Measurements from ENCODE around the gene UBE2L6. TPM values are rescaled to one million over a fixed set of nuclear protein-coding genes. Genes with fewer than 3 reads are reported as not detected.

The UBE2L6 gene
- total and polyA plus RNA-seq, 2 of the 4 experiments (the other 2 are of a cell fraction), result 37.5 to 46.7 TPM

DNA sequence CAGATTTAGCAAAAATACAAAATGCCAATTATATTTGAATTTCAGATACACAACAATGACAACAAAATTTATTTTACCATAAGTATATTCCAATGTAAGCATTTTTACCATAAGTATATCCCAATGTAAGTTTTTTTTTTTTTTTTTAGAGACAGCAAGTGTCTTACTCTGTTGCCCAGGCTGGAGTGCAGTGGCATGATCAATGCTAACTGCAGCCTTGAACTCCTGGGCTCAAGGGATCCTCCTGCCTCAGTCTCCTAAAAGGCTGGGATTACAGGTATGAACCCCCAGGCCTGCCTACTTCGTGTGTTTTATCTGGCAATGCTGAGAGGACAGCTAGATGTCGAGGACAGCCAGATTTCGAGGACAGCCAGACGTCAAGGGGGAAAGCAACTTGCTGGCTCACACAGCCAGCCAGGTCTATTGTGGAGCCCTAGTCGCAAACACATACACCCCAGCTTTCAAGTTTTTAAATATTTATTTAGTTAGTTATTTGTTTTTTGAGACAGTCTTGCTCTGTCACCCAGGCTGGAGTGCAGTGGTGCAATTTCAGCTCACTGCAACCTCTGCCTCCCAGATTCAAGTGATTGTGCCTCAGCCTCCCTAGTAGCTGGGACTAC lies 28.9 kb upstream of the UBE2L6 start:
- intact Hi-C loops (cut with micrococcal nuclease) (no loop called here), in situ Hi-C loops (cut with MboI; ENCODE audit: low sequenced_read_pairs) (no loop called here), dilution Hi-C loops (cut with HindIII; ENCODE audit: low sequenced_read_pairs, unreplicated experiment) (no loop called here)
- Histone ChIP-seq H4K5ac (ENCODE audit: low read depth, low read length) (no peak overlapping the region), H3K56ac (ENCODE audit: extremely low read depth, insufficient read depth, low read length) (no peak overlapping the region), H2AK9ac (replicated peaks; ENCODE audit: low read depth, low read length, poor library complexity) (no peak overlapping the region), H3K4me2 (ENCODE audit: low read depth, low read length) (no peak overlapping the region), H3K79me1 (ENCODE audit: low read depth in 1 of 2, low read length in 2 of 2) (no peaks in the 10 kb centered on the region; a peak in 1 of 4 replicates), H3K9me1 (ENCODE audit: insufficient read depth, low read length) (no peaks in the 10 kb centered on the region), H3K27me3 (ENCODE audit: control insufficient read depth, insufficient read depth, low read length) (peaks cover 21% of the 10 kb centered on the region), H4K91ac (ENCODE audit: insufficient read depth, low read depth, low read length) (no peak overlapping the region), H3K4ac (ENCODE audit: low read depth, low read length) (no peak overlapping the region), H2BK15ac (ENCODE audit: low read depth, low read length) (no peak overlapping the region), H3K27ac (ENCODE audit: insufficient read depth, low read length) (no peak overlapping the region), H3K4me3 (ENCODE audit: insufficient read depth, low read depth, low read length) (no peak overlapping the region), H3K9me3 (ENCODE audit: control insufficient read depth, insufficient read depth, low read length) (no peaks in the 10 kb centered on the region), H3K36me3 (ENCODE audit: control insufficient read depth, insufficient read depth, low read length) (no peaks in the 10 kb centered on the region; the same call in 1 of the 2 replicates), H3K23ac (ENCODE audit: low read depth, low read length) (no peak overlapping the region), H3K9ac (ENCODE audit: low read depth, low read length) (no peak overlapping the region), H4K8ac (ENCODE audit: low read depth in 2 of 2, low read length in 2 of 2) (no peak overlapping the region), H2BK20ac (ENCODE audit: low read depth, low read length) (no peak overlapping the region), H4K20me1 (ENCODE audit: insufficient read depth, low read length) (no peaks in the 10 kb centered on the region), H3K18ac (ENCODE audit: low read depth, low read length) (no peak overlapping the region), H3K14ac (replicated peaks; ENCODE audit: low read depth, low read length) (no peak overlapping the region), H3K4me1 (ENCODE audit: control insufficient read depth, insufficient read depth, low read length) (peaks cover 5% of the 10 kb centered on the region; the same call in 1 of the 2 replicates), H2AK5ac (ENCODE audit: low read depth, low read length) (no peak overlapping the region), H2BK120ac (ENCODE audit: low read depth, low read length) (no peak overlapping the region), H2BK5ac (ENCODE audit: low read depth, low read length, poor library complexity, severe bottlenecking) (no peak overlapping the region), H2AFZ (replicated peaks; ENCODE audit: low read length, poor library complexity) (no peak overlapping the region)
- ATAC-seq (ENCODE audit: low read depth), result no peak
- POLR2A ChIA-PET (ENCODE audit: unreplicated experiment), result no interaction called here
- DNase-seq, result no peak
- WGBS, 2 experiments (ENCODE audit: extremely low coverage in 2 of 2, insufficient read length in 1 of 2), result 40% methylated on average over 1 of the region's 5 CpGs; no CpG with 5 or more reads in 1 of the 2 experiments
- no TSS peak for BruUV-seq (replicated peaks)
- CTCF ChIA-PET, result interaction anchor here (0.6 kb wide), 1 partner anchor 1189 kb away, joined by 5 read pairs; no protein-coding TSS in a partner anchor
- TF ChIP-seq NFE2L2 (IDR thresholded peaks at IDR 0.05; ENCODE audit: low read depth, low read length) (no peak), SMC3 (IDR thresholded peaks at IDR 0.05; ENCODE audit: low read depth, low read length) (no peak), POLR2A (IDR thresholded peaks at IDR 0.05; ENCODE audit: low read depth, low read length) (no peak), RAD21 (IDR thresholded peaks at IDR 0.05; ENCODE audit: low read length) (no peak), MAFK (IDR thresholded peaks at IDR 0.05; ENCODE audit: low read depth, low read length) (no peak), CEBPB (IDR thresholded peaks at IDR 0.05; ENCODE audit: low read depth, low read length) (no peak), RFX5 (IDR thresholded peaks at IDR 0.05; ENCODE audit: low read depth, low read length) (no peak), CHD1 (IDR thresholded peaks at IDR 0.05; ENCODE audit: low read depth, low read length) (no peak), BHLHE40 (IDR thresholded peaks at IDR 0.05; ENCODE audit: low read depth, low read length) (no peak), MXI1 (IDR thresholded peaks at IDR 0.05; ENCODE audit: borderline replicate concordance, low read depth, low read length) (no peak), MAZ (IDR thresholded peaks at IDR 0.05; ENCODE audit: borderline replicate concordance, low read depth, low read length) (no peak), RCOR1 (IDR thresholded peaks at IDR 0.05; ENCODE audit: insufficient replicate concordance, low read length) (no peak), FOS (IDR thresholded peaks at IDR 0.05; ENCODE audit: low read depth, low read length) (no peak)
- TF ChIP-seq, protein P1, sequence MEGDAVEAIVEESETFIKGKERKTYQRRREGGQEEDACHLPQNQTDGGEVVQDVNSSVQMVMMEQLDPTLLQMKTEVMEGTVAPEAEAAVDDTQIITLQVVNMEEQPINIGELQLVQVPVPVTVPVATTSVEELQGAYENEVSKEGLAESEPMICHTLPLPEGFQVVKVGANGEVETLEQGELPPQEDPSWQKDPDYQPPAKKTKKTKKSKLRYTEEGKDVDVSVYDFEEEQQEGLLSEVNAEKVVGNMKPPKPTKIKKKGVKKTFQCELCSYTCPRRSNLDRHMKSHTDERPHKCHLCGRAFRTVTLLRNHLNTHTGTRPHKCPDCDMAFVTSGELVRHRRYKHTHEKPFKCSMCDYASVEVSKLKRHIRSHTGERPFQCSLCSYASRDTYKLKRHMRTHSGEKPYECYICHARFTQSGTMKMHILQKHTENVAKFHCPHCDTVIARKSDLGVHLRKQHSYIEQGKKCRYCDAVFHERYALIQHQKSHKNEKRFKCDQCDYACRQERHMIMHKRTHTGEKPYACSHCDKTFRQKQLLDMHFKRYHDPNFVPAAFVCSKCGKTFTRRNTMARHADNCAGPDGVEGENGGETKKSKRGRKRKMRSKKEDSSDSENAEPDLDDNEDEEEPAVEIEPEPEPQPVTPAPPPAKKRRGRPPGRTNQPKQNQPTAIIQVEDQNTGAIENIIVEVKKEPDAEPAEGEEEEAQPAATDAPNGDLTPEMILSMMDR (conservative IDR thresholded peaks at IDR 0.05; ENCODE audit: low read depth, low read length), result no peak
- TF ChIP-seq, protein P2, sequence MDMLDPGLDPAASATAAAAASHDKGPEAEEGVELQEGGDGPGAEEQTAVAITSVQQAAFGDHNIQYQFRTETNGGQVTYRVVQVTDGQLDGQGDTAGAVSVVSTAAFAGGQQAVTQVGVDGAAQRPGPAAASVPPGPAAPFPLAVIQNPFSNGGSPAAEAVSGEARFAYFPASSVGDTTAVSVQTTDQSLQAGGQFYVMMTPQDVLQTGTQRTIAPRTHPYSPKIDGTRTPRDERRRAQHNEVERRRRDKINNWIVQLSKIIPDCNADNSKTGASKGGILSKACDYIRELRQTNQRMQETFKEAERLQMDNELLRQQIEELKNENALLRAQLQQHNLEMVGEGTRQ (IDR thresholded peaks at IDR 0.05; ENCODE audit: low read depth, low read length), result no peak
- TF ChIP-seq, protein P3, sequence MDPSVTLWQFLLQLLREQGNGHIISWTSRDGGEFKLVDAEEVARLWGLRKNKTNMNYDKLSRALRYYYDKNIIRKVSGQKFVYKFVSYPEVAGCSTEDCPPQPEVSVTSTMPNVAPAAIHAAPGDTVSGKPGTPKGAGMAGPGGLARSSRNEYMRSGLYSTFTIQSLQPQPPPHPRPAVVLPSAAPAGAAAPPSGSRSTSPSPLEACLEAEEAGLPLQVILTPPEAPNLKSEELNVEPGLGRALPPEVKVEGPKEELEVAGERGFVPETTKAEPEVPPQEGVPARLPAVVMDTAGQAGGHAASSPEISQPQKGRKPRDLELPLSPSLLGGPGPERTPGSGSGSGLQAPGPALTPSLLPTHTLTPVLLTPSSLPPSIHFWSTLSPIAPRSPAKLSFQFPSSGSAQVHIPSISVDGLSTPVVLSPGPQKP (IDR thresholded peaks at IDR 0.05; ENCODE audit: borderline replicate concordance, low read depth, low read length), result no peak

Measured in IMR-90 (cell line).